ENCODE measurements around the gene POU3F1.

The POU3F1 gene

DNA sequence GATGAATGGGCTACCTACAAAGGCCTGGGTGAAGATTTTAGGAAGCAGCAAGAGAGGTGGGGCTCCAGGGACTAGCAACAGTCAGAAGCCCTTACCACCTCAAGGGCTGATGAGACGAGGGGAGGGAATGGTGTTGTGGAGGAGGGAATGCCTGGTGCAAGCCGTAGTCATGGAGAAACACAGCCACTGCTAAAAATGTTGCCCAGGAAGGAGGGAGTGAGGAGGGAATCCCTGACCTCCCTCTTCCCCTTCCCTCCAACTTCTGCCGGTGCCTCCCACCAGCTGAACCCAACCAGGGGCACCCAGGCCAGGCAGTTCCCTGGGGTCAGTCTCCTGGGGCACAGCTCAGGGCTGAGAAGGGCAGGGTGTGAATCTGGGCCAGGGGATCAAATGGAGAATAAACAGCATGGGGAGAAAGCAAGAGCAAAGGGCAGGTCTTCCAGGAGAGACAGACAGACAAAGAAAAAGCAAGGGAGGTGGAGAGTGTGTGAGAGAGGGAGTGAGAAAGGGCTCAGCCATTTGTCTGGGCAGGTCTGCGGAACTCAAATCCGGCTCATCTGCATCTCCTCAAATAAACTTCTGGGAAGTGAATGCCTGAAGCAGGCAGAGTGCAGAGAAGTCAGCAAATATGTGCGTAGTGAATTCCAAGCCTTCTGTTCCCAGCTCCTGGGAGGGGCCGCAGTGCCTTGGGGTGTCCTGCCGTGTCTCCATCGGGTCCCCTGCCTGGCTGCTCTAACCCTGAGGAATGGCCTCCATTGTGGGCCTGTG, 27.1 kb upstream of the POU3F1 start:
- no peak for DNase-seq (ENCODE audit: low read depth in 2 of 2)

DNA sequence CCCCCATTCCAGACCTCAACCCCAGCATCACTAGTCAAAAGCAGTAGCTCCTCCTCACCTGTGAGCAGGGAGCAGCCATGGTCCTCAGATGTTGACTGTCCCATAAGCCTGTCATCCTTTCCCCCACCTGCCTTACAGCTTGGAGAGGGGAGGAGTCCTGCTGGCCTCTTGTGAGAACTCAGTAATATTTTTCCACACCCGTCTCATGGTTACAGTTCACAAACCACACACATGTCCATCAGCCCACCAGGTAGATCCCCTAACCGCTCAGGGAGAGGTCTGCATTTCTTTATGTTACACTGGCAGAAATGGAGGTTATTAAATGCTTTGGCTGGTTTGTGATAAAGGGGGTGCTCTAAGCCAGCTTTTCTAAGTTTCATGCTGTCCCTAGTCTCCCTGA, 26.3 kb upstream of the POU3F1 start:
- no peak for DNase-seq (ENCODE audit: low read depth in 2 of 2)

DNA sequence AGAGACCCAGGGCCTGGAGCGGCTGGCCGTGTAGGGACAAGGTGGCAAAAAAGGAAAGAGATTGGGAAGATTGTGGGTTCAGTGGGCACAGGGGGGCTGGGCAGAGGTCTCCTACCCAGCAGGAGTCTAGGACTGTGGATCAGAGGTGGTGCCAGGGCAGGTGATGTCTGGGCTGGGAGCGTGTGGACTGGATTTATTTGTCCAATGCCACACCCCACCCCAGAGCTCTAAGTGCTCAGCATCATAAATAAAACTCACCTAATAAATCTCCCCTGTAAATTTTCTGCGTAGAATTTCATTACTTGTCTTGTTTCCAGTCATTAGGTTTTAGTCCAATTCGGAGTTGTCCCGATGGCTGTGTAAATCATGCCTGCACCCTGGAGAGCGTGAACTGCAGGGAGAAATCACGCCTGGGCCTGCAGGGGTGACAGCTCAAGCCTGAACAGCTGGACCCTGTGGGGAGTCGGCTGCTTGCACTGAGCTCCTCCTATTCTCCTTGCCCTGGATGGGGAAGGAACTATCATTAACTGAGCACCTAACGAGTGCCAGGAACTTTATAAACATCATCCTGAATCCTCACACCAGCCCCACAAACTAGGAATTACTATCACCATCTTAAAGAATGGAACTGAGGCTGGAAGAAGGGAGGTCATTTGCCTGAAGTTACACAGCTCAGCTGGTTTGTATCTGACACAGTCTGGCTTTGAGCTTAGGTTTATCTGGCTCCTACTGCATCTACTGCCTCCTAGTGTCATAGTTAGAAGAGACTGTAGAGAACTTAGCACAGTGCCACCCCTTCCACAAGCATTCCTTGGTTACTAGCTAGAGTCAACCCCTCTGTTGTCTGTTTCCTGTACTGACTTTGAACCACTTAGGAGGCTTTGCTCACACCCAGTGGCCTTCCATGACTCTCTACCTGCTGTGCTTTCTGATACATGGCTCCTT, 25.0 kb upstream of the POU3F1 start:
- DNase-seq (ENCODE audit: low read depth in 2 of 2): no peak

DNA sequence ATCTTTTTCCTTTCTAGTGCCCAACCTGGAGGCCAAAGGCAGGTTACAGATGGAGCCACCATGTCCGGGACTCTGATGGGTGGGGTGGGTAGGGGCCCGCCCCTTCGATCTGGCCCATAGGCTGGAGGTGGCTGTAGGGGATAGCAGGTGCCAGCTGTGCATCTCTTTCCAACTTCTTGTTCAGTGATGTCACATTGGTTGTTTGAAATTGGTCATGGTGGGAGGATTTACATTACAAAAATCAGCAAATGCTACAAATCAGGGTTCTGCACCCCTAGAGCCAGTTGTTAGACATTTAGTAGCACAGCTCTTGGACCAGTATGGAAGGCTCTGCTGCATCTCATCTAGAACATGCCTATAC, 22.4 kb upstream of the POU3F1 start:
- no peak for DNase-seq (ENCODE audit: low read depth in 2 of 2)

DNA sequence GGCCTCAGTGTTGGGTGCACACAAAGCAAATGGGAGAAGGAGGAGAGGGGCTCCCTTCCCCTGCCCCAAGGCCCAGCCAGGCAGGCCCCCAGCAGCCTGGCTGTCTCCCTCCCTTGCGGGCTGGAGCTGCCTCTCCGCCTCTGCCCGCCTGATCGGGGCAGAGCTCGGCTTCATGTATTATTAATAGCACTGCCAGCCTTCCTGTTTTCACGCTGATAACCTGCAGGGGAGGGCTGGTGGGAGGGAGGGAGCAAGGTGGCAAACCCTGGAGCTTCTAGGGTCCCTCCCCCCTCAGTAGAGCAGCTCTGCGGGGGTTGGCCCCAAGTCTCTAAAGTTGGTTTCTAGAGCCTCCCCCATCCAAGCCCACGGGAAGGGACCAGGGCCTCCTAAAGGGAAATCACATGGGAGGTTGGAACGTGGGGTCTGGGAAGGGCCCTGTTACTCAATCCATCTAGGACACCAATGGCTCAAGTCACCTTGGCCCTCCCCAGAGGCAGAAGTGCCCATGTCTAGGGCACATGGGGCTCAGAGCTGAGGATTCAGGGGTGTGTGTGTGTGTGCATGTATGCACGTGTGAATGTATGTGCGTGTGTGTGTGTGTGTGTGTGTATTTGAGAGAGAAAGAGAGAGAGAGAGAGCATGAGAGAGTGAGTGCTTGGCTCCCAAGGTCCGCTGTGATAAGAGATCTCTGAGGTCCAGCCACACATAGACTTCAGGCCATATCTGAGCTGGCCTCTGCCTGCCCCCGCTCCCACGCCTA, 21.8 kb upstream of the POU3F1 start:
- no peak for DNase-seq (ENCODE audit: low read depth in 2 of 2)

DNA sequence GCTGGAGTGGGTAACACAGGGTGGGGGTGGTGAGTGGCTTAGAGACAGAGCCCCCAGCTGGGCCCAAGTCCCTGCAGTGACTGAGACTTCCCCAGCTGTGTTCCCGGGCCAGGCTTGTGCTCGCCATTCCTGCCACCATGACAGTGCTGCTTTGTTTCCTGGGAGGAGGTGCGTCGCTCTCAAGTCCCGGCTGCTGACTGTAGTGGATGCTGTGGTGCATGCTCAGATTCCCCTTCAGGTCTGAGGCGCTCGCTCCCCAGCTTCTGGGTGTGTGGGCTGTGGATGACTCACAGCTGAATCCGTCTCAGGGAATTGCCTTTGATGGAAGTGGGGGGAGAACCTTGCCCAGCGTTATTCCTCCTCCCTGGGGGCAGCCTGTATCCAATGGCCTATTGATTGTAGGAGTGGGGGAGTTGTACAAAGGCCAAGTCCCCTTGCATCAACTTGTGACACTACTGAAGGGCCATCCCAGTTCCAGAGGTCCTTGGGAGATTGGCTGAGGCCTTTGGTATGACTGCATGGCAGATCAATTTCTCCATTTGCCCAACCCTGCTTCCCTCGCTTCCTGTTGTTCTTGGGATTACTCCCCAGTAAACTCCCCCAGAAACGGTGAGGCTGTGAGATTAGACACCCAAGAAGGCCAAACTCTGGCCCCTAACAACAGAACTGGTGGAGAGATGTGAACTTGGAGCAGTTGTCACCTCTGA, 17.8 kb upstream of the POU3F1 start:
- no peak for DNase-seq (ENCODE audit: low read depth in 2 of 2)

DNA sequence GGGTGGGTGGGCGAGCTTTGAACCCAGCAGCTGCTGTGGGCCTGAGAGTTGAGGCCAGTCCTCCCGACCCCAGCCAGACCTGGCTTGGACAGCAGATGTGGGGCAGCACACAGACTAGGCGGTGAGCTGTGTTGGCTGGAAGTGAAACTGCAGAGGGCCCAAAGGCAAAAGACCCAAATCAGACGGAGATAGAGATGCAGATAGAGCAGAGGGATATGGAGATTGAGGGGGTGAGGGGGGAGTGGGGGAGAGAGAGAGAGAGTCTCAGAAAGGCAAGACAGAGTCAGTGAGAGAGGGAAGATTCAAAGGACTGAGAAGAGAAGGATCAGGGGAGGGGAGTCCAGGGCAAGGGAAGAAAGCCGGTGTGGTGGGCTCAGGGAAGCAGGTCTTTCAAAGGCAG, 17.0 kb upstream of the POU3F1 start:
- no peak for DNase-seq (ENCODE audit: low read depth in 2 of 2)

DNA sequence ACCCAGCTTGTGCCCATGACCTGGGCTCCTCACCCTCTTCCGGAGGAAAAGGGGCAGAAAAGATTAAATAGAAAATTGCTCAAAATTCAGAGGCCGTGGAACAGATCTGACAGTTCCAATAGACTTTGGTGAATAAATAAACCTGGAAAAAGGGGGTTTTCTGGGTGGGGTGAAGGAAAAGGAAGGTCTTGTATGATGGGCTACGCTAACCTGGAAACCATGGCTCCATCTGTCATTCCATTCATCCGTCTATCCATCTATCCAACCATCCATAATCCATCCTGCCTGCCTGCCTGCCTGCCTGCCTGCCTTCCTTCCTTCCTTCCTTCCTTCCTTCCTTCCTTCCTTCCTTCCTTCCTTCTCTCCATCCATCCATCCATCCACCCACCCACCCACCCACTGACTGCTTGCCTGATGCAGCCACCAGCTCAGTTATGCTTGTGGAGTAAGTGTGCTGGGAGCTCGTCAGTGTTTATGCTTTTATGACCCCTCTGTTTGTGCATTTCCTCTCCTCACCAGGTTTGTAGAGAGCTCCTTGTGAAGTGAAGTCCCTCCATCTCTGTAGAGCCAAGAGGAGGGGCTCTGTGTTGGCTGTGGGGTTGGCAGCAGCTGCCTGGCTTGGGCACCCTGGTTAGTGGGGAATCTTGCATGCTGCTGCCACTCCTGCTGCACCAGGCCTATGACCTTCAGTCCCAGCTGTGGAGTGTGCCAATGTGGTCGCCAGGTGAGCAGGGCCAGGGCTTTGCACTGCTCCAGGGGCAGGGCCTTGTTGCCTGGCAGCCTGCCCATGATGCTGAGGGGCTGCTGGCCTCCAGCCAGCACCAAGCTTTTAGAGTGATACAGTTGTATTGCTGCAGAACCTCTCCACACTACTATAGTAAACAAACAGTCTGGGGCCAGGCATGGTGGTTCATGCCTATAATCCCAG, 16.0 kb upstream of the POU3F1 start:
- DNase-seq (ENCODE audit: low read depth in 2 of 2): no peak

DNA sequence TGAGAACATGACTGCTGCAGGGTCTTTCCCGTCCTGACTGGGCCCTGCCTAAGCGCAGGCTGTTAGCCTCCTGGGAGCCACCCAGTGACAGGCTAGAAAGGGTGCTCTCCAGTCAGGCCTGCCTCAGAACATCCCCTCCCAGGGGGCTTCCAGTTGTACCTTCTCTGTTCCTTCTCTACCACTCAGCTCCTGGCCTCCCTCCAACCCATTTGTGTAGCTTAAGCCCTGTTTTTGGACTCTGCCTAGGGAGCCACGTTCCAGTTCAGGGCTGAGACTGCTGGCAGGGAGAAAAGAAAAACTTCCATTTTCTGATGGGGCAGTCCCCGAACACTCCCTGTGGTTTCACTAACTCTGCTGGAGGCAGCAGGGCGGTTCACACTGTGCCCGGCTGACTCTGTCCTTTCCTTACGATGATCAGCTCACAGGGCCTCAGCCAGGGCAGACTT, 15.3 kb upstream of the POU3F1 start:
- DNase-seq (ENCODE audit: low read depth in 2 of 2): no peak

DNA sequence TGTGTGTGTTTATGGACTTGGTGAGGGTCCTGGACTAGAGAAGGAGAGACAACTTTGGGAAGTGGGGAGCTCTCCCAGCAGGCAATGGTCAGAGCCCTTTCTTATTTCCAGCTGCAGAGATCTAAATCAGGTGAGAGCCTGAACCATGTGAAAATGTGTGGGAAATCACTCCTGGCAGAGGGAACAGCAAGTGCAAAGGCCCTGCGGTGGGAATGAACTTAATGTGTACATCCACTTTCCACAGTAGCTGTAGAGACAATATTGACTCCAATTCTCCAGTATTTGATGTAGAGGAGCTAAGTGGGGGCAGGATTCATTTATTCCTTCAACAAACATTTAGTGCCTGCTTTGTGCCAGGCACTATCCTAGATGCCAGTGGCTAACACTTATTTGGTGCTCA, 14.7 kb upstream of the POU3F1 start:
- DNase-seq (ENCODE audit: low read depth in 2 of 2): no peak

DNA sequence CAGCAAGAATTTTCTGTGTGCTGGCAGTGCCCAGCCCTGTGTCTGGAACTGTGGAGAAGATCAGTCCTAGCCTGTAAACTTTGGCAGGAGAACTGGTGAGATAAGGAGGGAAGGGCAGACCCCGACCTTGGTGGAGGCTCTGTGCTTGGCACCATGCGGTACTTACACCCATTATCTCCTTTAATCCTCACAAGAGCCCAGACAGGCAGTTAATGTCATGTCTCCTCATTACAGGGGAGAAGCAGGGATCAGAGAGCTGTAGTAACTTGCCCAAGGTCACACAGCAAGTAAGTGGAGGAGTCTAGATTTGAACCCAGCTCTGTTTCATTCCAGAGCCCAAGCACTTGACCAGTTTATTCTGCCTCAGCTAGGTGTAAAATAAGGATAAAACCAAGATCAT, 13.9 kb upstream of the POU3F1 start:
- DNase-seq (ENCODE audit: low read depth in 2 of 2): no peak

DNA sequence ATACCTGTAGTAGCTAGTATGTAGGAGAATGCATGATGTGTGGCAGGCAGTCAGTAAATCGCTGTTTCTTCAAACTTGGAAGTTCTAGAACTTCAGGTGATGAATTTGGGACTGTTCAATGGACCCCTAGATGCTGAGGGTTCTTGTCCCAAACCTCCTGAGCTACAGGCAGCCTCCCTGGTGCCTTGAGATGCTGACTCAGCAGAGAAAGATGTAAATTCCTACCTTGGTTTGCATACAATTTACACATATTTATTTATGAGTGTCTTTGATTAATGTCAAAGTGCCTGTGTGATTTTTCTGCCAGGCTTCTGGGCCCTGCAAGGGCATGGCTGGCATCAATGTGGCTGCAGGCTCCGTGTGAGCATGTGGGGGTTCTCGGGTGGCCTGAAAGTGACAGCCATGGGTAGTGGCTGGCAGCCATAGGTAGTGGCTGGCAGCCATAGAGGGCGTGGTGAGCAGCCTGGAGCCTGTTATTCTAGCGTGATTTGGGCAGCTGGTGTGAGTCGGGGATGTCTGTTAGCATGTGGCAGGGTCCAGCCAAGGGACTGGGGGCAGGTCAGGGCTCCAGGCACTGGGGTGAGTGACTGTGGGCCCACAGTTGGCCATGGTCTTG, 13.2 kb upstream of the POU3F1 start:
- no peak for DNase-seq (ENCODE audit: low read depth in 2 of 2)

DNA sequence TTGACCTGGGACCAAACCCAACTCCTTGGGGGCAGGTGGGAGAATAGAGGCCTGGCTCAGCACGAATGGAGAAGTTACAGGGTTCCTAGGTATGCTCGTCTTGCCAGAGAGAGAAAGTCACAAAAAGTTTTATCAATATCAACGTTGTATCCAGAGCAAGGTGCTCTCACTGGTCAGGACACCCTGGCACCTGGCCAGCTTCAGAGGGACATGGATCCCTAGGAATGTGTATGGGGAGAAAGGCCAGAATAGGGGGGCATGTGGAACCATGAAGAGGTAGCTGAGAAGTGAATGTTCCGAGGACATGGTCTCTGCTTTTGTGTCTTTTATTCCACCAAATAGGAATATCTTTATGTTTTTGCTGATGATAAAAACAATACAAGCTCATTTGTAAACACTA, 9.4 kb upstream of the POU3F1 start:
- DNase-seq (ENCODE audit: low read depth in 2 of 2): no peak

DNA sequence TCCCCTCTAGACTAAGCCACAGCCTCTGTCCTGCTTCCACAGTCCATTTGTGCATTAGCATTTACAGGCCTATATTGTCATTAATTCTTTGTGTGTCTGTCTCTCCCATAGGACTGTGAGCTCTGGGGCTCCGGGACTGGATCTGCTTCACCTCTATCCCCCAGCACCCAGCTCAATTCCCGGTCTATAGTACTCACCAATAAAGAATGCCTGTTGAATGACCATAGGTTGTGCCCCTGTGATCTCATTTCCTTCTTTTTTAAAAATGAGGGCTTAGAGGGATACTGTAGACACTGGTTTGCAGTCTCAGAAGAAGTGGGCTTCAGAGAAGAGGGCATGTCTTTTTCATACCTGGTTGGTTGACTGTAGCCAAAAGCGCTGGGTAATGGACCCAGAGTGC, 8.8 kb upstream of the POU3F1 start:
- no peak for DNase-seq (ENCODE audit: low read depth in 2 of 2)

DNA sequence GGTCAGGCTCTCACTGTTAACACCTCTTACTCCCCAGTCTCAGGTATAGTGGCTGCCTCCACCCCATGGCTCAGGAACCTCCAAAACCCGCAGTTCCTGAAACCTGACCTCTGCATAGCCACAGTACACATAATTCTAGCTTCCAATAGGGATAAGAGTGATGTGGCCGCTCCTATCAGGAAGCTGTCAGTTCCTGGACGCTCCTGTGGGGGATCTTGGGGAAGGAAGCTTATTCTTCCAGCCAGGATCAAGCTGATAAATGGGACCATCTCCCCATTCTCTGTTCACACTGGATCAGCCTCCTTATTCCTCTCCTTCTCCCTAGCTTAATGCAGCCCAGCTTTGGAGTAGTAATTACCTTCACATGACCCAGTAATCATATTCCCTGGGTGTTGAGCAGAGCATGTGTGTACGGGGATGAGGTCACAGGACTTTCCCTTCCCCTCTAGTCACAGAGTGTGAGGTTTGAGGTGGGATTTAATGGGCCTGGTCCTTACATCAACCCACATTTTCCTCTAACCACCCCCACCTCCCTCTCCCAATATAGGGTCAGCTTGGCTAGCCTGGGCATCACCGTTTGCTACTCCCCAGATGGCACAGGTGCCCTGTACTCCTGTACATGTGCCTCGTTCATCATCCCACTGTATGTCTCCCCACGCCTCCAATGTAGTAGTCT, 7.0 kb upstream of the POU3F1 start:
- DNase-seq (ENCODE audit: low read depth in 2 of 2): no peak

DNA sequence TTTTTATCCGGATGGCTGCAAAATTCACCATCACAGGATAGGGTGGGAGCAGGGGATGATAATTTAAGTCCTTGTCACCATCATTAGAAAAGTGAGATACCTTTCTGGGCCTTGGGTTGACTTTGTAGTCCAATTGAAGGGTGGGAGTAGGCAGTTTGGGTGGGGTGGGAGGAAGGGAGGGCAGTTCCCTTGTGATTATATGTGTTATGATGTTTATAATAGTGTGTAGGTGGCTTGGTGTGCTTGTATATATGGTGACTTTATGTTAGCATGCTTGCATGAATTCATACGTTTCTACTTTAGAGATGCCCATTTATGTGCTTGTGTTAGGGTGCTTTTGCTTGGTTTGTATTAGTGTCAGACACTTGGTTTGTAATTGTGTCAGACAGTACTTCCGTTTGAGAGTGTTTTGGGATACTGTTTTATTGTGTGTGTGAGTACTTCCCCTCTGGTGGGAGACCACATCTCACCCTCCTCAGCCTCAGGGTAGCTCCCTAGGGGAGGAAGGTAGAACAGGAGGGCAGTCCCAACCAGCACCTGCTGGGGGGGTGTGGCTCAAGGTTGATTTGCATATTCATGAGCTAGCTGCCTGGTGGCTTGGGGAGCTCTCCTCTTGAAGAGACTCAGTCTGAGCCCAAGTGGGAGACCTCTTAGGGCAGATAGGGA, 6.3 kb upstream of the POU3F1 start:
- no peak for DNase-seq (ENCODE audit: low read depth in 2 of 2)

DNA sequence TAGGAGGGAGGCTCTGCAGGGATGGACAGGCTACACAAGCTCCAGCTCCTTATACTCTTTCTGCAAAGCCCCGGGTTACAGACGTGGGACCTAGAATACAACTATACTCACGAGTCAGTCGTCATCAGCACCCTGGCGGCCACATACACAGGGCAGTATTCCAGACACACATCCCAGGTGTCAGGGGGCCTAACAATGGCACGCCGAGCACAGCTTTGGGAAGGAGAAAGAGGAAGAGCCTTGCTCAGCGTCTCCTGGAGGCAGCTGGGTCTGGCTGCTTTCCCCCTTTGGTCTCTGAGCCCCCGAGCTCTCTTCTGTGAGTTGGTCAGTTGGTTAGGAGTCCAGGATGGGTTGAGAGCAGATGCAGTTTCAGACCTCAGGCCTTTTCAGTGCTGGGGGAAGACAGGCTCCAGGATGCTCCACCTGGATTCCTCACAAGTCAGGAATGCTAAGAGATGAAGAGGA, 4.5 kb upstream of the POU3F1 start:
- DNase-seq (ENCODE audit: low read depth in 2 of 2): no peak

DNA sequence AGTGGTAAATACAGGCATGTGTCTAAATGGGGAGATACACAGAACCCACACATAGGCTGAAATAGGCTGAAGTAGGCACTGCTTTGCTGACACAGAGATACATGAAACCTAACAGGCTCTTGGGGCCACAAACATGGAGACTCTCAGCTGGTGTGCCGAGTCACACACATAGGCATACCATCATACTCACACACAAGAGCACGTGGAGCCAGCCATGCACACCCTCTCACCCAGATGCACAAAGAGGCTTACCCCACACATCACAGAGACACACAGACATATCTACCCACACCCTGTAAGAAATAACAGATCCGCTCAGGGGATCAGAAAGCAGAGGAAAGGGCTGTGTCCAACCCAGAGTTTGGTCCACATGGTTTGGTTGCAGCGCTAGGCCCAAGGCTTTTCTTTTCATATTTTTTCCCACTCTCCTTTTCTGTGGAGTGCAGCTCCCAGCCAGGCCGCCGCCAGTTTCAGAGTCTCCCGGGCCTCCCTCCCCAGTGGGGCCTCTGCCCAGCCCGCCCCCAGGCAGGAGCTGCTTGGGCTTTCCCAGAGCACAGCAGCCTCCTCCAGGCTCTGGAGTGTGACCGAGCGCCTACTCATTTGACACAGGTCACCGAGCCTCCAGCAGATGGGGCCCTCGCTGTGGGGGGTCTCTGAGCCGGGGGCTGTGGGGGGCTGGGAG, 3.9 kb upstream of the POU3F1 start:
- no peak for DNase-seq (ENCODE audit: low read depth in 2 of 2)

Data from stimulated activated CD4-positive, alpha-beta T cell treated with anti-CD3 and anti-CD28 coated beads, Interleukin-1b, Interleukin-23, amount 100 ng/mL, for 4 hours (primary cell).